HCEC 1CT (cell line): ENCODE measurements around the gene TEX26.
"Not testable (repeated sequence)": the region's sequence is repeated elsewhere in the genome, so short reads cannot be mapped to it uniquely, and the experiment has no call there.

Experiments
- DNase-seq: peaks from one replicate; pipeline ENCODE4 v3.0.0-alpha.2; 2017

The TEX26 gene

DNA sequence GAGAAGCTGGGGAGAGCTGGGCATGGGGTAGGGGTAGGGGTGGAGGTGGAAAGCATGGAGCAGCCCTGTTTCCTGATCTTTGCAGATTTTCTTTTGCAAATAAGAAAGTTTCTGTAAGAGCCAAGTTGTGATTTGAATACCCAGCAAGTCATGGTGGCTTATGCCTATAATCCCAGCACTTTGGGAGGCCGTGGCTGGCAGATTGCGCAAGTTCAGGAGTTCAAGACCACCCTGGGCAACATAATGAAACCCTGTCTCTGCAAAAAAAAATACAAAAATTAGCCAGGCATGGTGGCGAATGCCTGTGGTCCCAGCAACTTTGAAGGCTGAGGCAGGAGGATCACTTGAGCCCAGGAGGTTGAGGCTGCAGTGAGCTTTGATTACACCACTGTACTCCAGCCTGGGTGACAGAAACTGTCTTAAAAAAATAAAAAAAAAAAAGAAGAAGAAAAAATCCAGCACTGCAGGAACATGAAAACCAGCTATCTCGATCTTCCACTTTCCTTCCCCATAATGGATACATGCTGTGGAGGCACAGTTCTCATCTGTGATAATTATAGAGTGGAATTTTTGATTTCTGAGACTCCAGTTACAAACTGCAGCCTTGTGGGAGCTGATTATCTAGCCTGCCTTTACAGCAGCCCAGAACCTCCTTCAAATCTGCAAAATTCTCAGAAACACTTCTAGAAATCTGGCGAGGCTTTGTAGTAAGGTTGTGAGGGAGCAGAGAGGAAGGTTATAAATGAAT lies 12.1 kb upstream of the TEX26 start:
- DNase-seq: no peak

DNA sequence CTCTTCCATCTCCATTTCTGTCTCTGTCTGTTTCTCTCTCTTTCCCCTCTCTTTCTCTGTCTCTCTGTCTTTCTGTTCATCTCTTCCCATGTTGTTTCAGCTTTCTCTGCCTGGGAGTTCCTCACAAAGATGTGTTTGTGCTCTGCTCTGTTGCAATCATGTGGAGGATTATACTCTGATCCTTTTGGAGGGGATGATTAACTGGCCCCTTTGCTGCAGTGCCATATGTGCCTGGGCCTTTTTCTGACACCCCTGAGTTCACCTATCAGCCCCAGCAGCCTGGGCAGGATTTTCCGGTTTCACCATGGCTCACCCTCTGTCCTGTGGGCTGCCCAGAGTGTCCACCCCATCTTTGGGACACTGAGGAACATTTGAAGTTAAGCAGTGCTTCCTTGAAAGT lies 9.0 kb upstream of the TEX26 start:
- no peak for DNase-seq

DNA sequence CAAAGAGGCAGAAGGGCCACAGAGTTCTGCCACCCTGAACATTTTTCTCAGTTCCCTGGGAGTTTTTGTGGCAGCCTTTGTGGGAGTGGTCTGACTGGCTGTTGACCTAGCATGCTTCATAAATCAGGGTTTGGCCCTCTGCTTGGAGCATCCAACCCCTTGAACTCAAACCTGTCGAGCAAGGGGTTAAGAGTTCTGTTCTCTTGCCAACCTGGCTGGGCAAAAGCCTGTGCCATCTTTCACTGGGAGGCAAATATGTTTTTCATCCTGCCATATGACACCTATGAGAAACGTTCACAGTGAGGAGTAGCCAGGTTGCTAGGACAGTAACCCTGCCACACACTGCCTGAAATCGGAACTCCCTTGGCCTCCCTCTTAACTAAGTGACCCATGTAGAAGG lies 7.7 kb upstream of the TEX26 start:
- DNase-seq: no peak

DNA sequence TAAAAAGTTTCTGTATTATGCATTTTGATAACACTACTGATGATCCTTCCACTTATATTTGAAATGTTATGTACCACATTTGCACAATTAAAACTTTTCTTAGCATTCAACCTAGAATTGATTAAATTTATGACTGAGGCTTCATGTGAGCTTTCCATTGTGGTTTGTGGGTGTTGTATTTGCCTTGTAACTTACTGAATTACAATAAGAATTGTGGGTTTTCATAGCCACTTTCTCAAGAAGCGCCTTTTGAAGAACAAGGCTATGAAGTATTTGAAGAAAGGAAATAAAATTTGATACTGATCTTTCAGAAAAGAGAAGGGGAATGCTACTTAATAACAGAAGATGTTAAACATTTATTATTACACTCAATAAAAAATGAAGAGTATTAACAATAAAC lies 7.0 kb upstream of the TEX26 start:
- DNase-seq: no peak

DNA sequence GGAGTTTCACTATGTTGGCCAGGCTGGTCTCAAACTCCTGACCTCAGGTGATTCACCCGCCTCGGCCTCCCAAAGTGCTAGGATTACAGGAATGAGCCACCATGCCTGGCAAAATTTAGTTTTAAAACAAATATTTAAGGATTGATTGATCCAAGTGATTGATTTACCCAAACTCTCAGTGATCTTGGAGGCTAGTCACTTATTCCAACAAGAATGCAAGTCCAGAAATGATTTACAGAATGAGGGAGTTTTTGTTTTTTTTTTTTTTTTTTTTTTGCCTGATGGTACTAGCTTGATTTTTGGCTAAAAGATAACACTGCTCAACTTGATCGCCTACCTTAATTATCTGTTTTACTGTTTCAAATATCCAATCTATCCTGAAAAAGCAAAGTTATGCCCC lies 5.7 kb upstream of the TEX26 start:
- no peak for DNase-seq

DNA sequence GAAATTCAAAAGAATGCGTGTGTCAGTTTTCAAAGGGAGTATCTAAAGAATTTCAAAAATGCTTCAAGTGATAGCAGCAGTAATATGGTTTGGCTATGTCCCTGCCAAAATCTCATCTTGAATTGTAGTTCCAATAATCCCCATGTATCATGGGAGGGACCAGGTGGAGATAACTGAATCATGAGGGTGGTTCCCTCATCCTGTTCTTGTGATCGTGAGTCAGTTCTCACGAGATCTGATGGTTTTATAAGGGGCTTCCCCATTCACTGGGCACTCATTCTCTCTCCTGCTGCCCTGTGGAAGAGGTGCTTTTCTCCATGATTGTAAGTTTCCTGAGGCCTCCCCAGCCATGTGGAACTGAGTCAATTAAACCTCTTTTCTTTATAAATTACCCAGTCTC lies 5.3 kb upstream of the TEX26 start:
- DNase-seq: not testable (repeated sequence)

DNA sequence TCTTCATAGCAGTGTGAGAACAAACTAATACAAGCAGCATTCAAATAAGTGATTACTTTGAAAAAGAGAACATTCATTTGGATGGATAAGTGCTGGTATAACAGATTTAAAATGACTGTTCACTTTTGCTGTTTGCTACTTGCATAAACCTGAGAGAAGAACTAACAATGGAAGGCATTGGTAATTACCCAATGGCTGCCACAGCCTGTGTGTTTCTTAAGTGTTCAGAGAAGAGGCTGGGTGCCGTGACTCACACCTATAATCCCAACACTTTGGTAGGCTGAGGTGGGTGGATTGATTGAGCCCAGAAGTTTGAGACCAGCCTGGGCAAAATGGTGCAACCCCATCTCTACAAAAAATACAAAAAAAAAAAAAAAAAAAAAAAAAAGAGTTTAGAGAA lies 4.9 kb upstream of the TEX26 start:
- DNase-seq: no peak

DNA sequence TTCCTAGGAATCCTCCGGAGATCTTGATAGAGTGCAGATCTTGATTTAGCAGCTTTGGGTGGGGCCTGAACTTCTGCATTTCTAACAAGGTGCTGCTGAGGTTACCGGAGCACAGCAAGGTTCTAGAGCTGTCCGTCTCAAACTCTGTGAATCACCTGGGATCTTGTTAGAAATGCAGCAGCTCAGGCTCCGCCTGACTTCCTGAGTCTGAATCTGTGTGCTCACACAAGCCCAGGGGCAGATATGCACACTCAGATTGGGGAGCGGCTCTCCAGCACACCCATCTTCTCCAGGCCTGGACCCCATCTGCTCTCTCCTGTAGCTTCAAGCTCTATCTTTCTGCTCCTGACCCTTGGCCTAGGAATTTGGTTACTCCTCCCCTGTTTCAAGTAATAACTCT lies 3.5 kb upstream of the TEX26 start:
- DNase-seq: no peak

DNA sequence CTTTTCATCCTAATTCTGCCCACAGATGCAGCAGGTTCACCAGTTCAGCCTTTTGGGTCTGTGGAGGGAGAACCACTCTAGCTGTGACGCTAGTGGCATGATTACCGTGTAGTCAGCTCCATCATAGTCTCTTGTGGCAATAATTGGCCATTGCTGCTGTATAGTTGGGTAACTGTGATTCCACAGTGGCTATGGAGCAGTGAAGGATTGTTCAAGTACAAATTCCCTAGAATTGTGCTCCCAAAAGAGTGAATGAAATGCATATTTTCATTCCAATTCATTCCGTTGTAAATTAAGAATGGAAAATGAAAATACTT lies 856 bp downstream of the TEX26 start:
- no peak for DNase-seq

DNA sequence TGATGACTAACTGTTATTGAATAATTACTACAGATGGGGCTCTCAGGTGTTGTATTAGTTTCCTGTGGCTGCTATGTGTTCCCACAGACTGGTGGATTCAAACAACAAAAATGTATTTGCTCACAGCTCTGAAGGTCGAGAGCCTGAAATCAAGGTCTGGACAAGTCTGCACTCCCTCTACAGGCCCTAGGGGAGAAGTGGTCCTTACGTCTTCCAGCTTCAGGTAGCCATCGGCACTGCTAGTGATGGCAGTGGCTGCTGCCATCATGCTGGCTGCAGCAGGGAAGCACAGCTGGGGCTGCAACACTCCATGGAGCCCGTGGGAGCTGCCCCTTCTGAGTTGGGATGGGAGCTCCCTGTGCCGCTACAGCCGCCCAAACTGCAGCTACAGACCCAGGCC lies 1.9 kb downstream of the TEX26 start:
- DNase-seq: no peak

DNA sequence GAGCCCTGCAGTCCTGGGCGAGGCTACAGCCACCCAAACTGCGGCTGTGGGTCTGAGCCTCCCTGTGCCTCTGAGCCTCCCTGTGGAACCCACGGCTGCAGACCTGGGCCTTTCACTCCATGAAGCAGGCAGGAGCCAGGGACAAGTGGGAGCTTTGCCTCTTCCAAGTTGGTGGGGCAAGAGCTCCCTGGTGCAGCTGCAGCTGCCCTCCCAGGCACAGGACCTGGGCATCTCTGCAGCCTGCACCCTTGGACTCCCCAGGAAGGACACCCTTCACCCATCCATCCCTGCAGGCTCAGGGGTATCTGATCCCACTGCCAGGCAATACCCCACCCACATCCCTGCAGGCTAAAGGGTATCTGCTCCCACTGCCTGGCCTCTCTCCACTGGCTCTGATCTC lies 2.3 kb downstream of the TEX26 start:
- DNase-seq: no peak

DNA sequence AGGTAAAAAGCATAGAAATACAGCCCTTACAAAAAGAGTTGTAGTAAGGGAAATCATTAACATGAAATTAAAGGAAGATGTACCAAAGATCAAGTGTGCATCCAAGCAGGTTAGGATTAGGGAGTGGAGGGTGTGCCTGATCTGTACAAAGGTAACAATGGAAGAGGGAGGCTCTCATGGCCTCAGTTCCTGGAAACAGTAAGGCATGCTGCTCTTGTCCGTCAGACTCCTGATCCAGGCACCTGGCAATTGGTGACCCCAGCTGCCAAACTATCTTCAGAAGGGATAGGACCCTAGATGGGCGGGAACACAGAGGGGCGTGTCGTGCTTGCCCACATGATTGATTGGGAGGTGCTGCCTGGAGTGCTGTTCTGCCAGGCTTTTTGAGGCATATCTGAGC lies 4.5 kb downstream of the TEX26 start:
- DNase-seq: no peak

DNA sequence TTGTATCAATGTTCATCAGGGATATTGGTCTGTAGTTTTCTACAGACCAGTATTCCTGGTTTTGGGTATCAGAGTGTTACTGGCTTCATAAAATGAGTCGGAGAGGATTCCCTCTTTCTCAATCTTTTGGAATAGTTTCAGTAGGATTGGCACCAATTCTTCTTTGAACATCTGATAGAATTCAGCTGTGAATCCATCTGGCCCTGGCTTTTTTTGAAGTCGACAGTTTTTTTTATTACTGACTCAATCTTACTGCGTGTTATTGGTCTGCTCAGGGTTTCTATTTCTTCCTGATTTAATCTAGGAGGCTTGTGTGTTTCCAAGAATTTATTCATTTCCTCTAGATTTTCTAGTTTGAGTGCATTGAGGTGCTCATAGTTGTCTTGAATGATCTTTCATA lies 11.4 kb downstream of the TEX26 start:
- DNase-seq: no peak

DNA sequence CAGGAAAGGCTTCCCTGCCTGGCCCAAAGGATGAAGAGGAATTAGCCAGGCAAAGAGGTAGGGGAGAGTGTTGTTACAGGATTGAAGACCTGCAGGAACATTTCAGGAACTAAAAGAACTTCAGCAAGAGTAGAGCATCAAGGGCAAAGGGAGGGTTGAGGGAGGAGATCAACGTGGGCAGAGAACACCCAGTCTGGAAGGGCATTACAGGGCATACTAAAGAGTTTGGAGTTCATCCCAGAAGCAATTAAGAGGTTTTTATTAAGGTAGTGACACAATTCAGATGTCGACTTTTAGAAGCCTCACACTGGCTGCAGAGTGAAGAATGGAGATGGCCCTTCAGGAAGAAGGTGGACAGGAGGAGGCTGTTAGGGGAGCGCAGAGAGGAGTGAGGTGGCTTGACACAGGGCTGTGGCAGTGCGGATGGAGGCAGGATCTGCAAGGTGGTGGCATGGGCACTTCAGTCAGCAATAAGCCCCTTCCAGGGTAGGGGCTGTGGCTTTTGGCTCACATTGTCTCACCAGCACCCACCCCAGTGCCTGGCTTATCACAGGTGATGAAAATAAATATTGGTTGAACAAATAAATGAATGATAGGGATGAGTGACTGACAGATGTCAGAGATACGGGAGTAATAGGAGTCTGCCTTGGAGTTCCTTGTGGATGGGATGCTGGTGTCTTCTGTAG lies 24.9 kb downstream of the TEX26 start:
- no peak for DNase-seq

DNA sequence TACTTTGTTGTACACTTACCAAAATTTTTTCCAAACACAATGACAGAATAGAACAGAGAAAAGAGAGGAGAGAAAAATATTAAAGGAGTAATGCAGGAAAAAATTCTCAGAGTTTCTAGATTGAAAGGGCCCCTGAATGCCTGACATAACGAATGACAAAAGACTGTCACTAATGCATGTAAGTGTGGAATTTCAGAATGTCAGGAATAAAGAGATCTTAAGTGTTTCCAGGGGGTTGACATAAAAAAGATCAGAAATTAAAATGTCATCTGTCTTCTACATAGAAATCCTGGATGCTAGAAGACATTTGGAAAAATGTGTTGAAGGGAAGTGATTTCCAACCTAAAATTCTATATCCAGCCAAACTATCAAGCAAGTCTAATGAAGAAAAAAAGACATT lies 27.2 kb downstream of the TEX26 start:
- DNase-seq: no peak

DNA sequence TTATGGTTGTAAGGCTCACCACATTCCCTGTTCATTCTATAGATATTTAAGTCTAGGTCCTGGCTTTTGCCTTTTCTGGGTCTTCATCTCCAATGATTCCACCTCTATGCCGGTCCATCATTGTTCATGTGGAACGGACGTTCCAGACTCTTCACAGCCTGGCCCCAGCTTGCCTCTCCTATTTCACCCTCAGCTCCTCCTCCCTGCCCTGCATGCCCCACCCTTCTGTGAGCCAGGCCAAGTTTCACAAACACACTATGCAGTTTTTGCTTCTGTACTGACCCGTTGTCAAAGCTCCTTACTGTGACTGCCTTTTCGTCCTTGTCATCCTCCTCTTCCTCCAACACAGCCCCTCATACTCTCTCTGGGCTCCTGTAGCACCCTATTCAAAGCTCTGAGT lies 31.3 kb downstream of the TEX26 start:
- DNase-seq: no peak

DNA sequence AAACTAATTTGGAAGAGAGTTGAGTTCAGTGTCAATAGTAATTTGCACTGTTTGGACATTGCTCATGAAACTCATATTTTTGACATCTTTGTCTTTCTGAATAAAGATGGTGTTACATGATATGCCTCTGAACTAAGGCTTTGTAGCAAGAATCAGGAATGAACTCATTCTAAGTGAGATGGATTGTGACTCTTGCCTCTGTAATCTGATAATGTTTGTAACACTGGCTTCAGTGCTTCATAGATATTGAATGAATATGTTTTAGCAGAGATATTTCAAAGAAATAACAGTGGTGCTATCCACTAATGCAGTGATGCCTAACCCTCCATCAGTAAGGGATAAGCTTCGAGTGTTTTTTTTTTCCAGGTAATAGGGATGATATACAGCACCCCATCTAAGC lies 32.9 kb downstream of the TEX26 start:
- DNase-seq: no peak

DNA sequence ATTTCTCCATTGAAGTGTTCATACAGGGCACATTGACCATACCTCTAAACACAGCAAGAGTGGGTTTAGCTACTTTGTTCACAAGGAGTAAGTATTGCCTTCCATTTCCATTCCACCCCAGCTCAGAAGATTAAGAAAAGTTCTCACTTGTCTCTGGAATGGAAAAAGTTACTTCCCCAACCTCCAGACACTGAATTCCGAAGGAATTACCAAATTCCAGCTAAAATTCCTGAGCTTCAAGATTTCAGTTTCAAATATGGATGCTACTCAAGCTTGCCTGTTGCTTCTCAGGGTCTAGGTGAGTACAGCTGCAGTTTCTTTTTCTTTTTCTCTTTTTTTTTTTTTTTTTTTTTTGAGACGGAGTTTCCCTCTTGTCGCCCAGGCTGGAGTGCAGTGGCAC lies 33.6 kb downstream of the TEX26 start:
- DNase-seq: no peak

DNA sequence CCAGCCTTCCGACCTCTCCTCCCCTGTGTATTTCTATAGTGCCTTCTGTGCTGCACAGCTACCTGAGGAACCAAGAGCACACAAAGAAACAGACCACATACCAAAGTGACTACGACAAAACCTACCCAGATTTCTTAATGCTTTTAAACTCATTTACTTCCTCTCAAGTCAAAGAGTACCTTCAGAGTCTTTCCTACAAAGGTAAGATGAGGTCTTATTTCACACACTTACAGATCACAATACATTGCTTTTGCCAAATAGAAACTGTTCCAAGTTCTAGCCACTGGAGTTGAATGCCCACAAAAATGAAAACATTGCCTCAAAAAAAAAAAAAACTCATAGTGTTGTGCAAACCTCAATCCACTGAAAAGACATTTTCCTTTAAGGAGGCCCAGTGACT lies 36.4 kb downstream of the TEX26 start:
- DNase-seq: no peak

DNA sequence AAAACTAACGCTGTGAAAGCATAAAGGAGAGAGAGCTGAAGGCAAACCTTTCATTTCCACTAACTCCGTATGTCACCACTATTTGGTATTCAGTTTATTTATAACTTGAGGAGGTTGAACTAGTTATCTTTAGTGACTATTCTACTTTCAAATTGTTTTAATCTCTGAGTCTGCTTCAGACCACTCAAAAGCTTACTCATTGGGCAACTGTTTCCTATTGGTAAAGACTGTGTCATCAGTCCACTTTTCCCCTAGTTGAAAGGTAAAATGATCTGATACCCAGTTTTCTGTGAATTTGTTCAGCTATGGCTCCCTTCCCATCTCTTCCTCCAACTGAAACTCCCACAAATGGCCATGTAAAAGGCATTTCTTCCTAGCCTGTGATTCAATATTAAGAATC lies 39.1 kb downstream of the TEX26 start:
- no peak for DNase-seq

DNA sequence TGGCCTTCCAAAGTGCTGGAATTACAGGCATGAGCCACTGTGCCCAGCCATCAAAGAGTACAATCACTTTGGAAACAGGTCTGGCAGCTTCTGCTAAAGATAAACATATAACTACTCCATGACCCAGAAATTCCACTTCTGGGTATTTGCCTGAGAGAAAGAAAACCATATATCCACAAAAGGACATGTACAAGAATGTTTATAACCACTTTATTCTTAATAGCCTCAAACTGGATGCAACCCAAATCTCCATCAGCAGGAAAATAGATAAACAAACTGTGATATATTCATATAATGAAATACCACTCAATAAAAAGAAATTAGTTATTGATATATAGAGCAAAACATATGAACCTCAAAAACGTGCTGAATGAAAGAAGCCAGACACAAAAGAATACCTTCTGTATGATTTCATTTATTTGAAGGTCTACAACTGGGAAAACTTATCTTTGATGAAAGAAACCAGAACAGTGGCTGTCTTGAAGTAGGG lies 40.5 kb downstream of the TEX26 start:
- DNase-seq: no peak

DNA sequence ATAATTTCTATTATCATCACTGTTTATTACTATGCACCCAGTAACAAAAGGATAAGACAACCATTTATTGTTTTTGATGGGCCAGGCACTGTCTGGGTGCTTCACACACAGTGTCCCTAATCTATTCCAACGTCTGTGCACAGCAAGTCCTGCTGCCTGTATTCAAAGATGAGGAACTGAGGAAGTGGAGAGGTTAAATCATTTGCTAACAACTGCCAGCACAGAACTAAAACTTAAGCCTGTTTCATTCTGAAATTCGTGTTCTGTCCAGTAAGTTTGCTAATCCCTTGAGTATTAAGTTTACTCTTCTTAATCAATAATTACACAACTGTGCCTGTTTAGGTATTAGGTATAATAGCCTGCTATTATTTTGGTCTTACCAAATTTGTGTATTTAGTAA lies 41.9 kb downstream of the TEX26 start:
- DNase-seq: no peak

DNA sequence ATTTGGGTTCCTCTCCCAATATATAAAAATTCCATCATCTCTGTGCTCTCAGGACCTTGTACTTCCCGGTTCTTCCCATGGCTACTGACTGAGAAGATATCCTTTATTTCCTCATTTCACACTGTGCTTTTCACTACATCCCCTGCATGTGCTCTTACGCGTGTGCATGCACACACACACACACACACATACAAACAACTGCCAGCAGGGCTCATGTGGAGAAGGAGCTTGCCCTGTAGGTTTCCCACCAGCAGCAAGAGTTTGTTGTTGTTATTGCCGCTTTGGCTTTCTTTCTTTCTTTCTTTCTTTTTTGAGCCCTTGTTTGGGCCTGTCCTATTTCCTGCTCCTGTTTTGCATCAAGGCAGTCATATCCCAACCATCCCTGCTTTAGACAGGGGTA lies 43.6 kb downstream of the TEX26 start:
- no peak for DNase-seq

DNA sequence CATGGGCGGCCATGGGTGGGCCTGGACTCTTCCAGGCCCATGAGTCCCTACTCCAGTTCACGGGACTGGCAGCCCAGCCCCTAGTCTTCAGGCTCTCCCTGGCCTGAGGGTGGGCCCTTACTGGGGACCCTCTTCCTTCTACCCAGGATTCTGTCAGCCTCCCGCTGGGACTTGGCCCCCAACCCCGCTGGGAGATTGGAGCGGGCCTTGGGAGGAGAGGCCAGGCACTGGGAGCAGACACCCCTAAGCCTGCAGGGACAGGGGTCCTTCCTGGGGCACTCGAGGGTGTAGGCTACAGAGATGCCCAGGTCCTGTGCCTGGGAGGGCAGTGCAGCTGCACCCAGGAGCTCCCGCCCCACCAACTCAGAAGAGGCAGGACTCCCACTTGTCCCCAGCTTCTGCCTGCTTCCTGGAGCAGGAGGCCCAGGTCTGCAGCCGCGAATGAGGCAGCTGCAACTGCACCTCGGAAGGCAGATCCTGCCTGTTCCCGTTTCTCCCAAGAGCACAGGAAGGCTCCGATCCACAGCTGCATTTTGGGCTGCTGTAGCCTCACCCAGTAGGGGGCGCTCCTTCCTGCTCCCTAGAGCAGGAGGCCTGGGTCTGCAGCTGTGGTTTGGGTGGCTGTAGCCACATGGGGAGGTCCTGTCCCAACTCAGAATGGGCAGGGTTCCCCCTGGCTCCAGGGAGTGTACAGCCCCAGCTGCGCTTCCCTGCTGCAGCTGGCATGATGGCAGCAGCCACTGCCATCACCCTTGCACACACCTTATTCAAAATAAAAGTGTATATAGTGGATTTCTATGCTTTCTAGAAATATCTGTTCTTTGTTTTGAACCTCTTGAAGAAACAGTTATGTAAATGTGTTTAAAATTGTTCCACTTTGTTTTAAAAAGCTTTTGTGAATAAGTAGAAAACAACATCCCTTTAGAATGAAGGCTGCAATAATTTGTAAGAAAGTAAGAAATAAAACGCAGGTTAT lies 46.8 kb downstream of the TEX26 start:
- no peak for DNase-seq
